Mammary epithelial cell (primary cell): Measurements from ENCODE around the gene GRIN2C.

ENCODE experiments used
- CTCF ChIP-seq, 2 donors: IDR thresholded peaks in 1 of 2; conservative IDR thresholded peaks in 1 of 2; 2 replicates each; pipeline ENCODE4 v1.5.1; 2011 to 2012; ENCODE audit warnings: inconsistent platforms in 2 of 2, low read length in 2 of 2, mild to moderate bottlenecking in 2 of 2, control low read depth in 1 of 2, low read depth in 1 of 2; ENCODE audit not compliant: insufficient read depth in 1 of 2; ENCODE audit errors: extremely low read depth in 1 of 2
- EZH2 ChIP-seq: IDR thresholded peaks from 2 replicates; pipeline ENCODE4 v1.6.1; 2012; ENCODE audit warnings: low read length, inconsistent platforms, borderline replicate concordance

GRCh38 chr17:74805591-74805991 lies 54.1 kb downstream of the GRIN2C start:
- no peak for TF ChIP-seq CTCF (conservative IDR thresholded peaks at IDR 0.05 in 1 of 2, IDR thresholded peaks at IDR 0.05 in 1 of 2; ENCODE audit: extremely low read depth in 1 of 2, insufficient read depth in 1 of 2, low read depth in 1 of 2, low read length in 2 of 2)
- TF ChIP-seq EZH2: no peak
